ENCODE measurements around the gene SLC31A2. TPM values are rescaled to one million over a fixed set of nuclear protein-coding genes. Genes with fewer than 3 reads are reported as not detected.
"Not testable (repeated sequence)": the region's sequence is repeated elsewhere in the genome, so short reads cannot be mapped to it uniquely, and the experiment has no call there.

SLC31A2 gene
- total RNA-seq (1 to 10 TPM; 3.4 to 6.1 (median 4.0) TPM), total RNA-seq (3.5 to 20.0 (median 6.8) reads per million in 29 experiments)
- 5.1 TPM for total RNA-seq (2013)

GRCh38 chr9:113150670-113151611, at the start of gene SLC31A2:
TSS of gene SLC31A2 (plus strand) at chr9:113151007. CDS start at chr9:113151075, 68 bp downstream.
- ChIA-PET CTCF (interaction anchor here (0.6 to 1.5 kb wide), 7 partner anchors 25 to 431 kb away, joined by 3 to 7 read pairs (median 3); partner anchors contain the start of genes ALAD (in 1 of the 2), C9orf43 (in 1 of the 2), CDC26 (in 1 of the 2) and FKBP15 (in 1 of the 2)), POLR2A (interaction anchor here (0.5 to 0.7 kb wide), 4 partner anchors 30 to 256 kb away, joined by 3 to 4 read pairs (median 3); partner anchors contain the start of genes FKBP15 (in 1 of the 2) and SLC31A1 (in 1 of the 2))
- Histone ChIP-seq H3K27ac (ENCODE audit: low read length) (peak within 1 kb of the TSS; percentile 54), H3K4me1 (ENCODE audit: control insufficient read depth in 1 of 2, extremely low read depth in 1 of 2, insufficient read depth in 2 of 2, low read length in 2 of 2) (peaks cover 6 to 20% of the 10 kb centered on the region in 2 experiments), H3K4me3 (ENCODE audit: control insufficient read depth in 1 of 2, extremely low read depth in 1 of 2, low read length in 1 of 2) (peak within 1 kb of the TSS; percentile 88 to 92), H3K27me3 (replicated peaks in 1 of 2; ENCODE audit: control insufficient read depth in 2 of 2, extremely low read depth in 1 of 2, insufficient read depth in 2 of 2, low read length in 1 of 2) (peaks cover 2 to 6% of the 10 kb centered on the region in 2 experiments), H3K9me3 (no peaks in the 10 kb centered on the region), H3K36me3 (ENCODE audit: control insufficient read depth in 2 of 2, extremely low read depth in 1 of 2, insufficient read depth in 1 of 2, low read length in 1 of 2) (no peaks in the 10 kb centered on the region)
- H3K27ac Mint-ChIP-seq = peak within 1 kb of the TSS in 1 of 2 donors; percentile 83
- DNase-seq = peak; percentile 63 to 90 (median 78)
- peak; percentile 96 to 97 (median 97) for ATAC-seq (replicated peaks in 1 of 4)
- H3K36me3 Mint-ChIP-seq = no peaks in the 10 kb centered on the region
- peak within 1 kb of the TSS; percentile 76 to 82 (median 78) for H3K4me3 Mint-ChIP-seq
- peaks cover 2% of the 10 kb centered on the region in 2 donors for H3K27me3 Mint-ChIP-seq
- H3K9me3 Mint-ChIP-seq = no peaks in the 10 kb centered on the region
- 0% methylated on average over 84 of the region's 87 CpGs for WGBS (ENCODE audit: insufficient coverage)
- peaks cover 23 to 40% (median 35%) of the 10 kb centered on the region in 3 donors for H3K4me1 Mint-ChIP-seq

DNA sequence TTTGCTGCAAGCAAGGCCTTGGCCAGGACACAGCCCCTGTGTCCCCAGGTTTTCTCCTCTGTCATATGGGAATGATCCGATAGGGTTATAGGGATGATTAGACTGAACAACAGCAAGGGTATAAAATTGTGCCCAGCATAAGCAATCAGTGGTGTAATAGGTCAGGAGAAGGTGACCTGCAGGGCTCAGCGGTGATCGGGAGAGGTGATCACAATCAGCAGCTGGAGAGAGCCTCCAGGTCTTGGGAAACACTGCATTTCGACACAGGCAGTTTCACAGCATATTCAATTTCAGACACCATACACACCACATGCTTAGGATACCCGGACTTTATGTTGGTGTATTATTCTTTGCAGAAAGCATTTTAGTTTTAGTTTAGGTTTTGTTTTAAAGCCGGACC, 45.5 kb upstream of the SLC31A2 start:
- H3K36me3 ChIP-seq (ENCODE audit: control insufficient read depth in 2 of 2, extremely low read depth in 1 of 2, insufficient read depth in 1 of 2, low read length in 1 of 2); H3K4me3 ChIP-seq (ENCODE audit: control insufficient read depth in 1 of 2, extremely low read depth in 1 of 2, low read length in 1 of 2); H3K27ac Mint-ChIP-seq; POLR2A ChIA-PET; ATAC-seq (replicated peaks in 1 of 4); H3K27me3 ChIP-seq (replicated peaks in 1 of 2; ENCODE audit: control insufficient read depth in 2 of 2, extremely low read depth in 1 of 2, insufficient read depth in 2 of 2, low read length in 1 of 2); H3K4me1 Mint-ChIP-seq; H3K4me1 ChIP-seq (ENCODE audit: control insufficient read depth in 1 of 2, extremely low read depth in 1 of 2, insufficient read depth in 2 of 2, low read length in 2 of 2); H3K9me3 Mint-ChIP-seq; DNase-seq; H3K27me3 Mint-ChIP-seq; H3K27ac ChIP-seq (ENCODE audit: low read length); H3K9me3 ChIP-seq; H3K4me3 Mint-ChIP-seq; H3K36me3 Mint-ChIP-seq; CTCF ChIA-PET: not testable (repeated sequence)
- no CpG with 5 or more reads among the region's 6 CpGs for WGBS (ENCODE audit: insufficient coverage)

GRCh38 chr9:113111065-113111951, 39.5 kb upstream of the SLC31A2 start:
- H3K4me3 Mint-ChIP-seq; H3K27me3 ChIP-seq (replicated peaks in 1 of 2; ENCODE audit: control insufficient read depth in 2 of 2, extremely low read depth in 1 of 2, insufficient read depth in 2 of 2, low read length in 1 of 2); H3K27ac ChIP-seq (ENCODE audit: low read length); H3K9me3 Mint-ChIP-seq; H3K27me3 Mint-ChIP-seq; H3K27ac Mint-ChIP-seq; H3K4me1 Mint-ChIP-seq; H3K4me3 ChIP-seq (ENCODE audit: control insufficient read depth in 1 of 2, extremely low read depth in 1 of 2, low read length in 1 of 2); H3K36me3 Mint-ChIP-seq; H3K4me1 ChIP-seq (ENCODE audit: control insufficient read depth in 1 of 2, extremely low read depth in 1 of 2, insufficient read depth in 2 of 2, low read length in 2 of 2); H3K9me3 ChIP-seq; H3K36me3 ChIP-seq (ENCODE audit: control insufficient read depth in 2 of 2, extremely low read depth in 1 of 2, insufficient read depth in 1 of 2, low read length in 1 of 2); POLR2A ChIA-PET: not testable (repeated sequence)
- ATAC-seq (replicated peaks in 1 of 4) (peak; percentile 68 to 79 (median 75)), DNase-seq (peak in 4 of 35 experiments; percentile 0 to 19 (median 6))
- 40% methylated on average over 1 of the region's 56 CpGs for WGBS (ENCODE audit: insufficient coverage)
- CTCF ChIA-PET = interaction anchor here (0.6 to 0.7 kb wide), 3 partner anchors 20 to 318 kb away, joined by 3 read pairs; no protein-coding TSS in a partner anchor

GRCh38 chr9:113112706-113113510, 37.9 kb upstream of the SLC31A2 start:
- H3K4me3 Mint-ChIP-seq; H3K4me1 Mint-ChIP-seq; H3K36me3 ChIP-seq (ENCODE audit: control insufficient read depth in 2 of 2, extremely low read depth in 1 of 2, insufficient read depth in 1 of 2, low read length in 1 of 2); H3K36me3 Mint-ChIP-seq; H3K9me3 Mint-ChIP-seq; H3K4me1 ChIP-seq (ENCODE audit: control insufficient read depth in 1 of 2, extremely low read depth in 1 of 2, insufficient read depth in 2 of 2, low read length in 2 of 2); POLR2A ChIA-PET; H3K27ac Mint-ChIP-seq; H3K4me3 ChIP-seq (ENCODE audit: control insufficient read depth in 1 of 2, extremely low read depth in 1 of 2, low read length in 1 of 2); H3K27me3 ChIP-seq (replicated peaks in 1 of 2; ENCODE audit: control insufficient read depth in 2 of 2, extremely low read depth in 1 of 2, insufficient read depth in 2 of 2, low read length in 1 of 2); H3K27ac ChIP-seq (ENCODE audit: low read length); H3K27me3 Mint-ChIP-seq; H3K9me3 ChIP-seq: not testable (repeated sequence)
- DNase-seq (peak in 3 of 35 experiments; percentile 5 to 23 (median 10)), ATAC-seq (replicated peaks in 1 of 4) (peak; percentile 66 to 81 (median 76))
- no CpG with 5 or more reads among the region's 54 CpGs for WGBS (ENCODE audit: insufficient coverage)
- CTCF ChIA-PET = interaction anchor here (0.6 to 1.2 kb wide), 4 partner anchors 10 to 1441 kb away, joined by 3 to 4 read pairs (median 3); partner anchors contain the start of gene SLC31A2 (in 1 of the 2)

GRCh38 chr9:113118829-113119228, 32.0 kb upstream of the SLC31A2 start:
- H3K36me3 ChIP-seq (ENCODE audit: control insufficient read depth in 2 of 2, extremely low read depth in 1 of 2, insufficient read depth in 1 of 2, low read length in 1 of 2); H3K36me3 Mint-ChIP-seq; H3K9me3 Mint-ChIP-seq; ATAC-seq (replicated peaks in 1 of 4); H3K4me3 Mint-ChIP-seq; CTCF ChIA-PET; H3K9me3 ChIP-seq; H3K27me3 Mint-ChIP-seq; H3K4me3 ChIP-seq (ENCODE audit: control insufficient read depth in 1 of 2, extremely low read depth in 1 of 2, low read length in 1 of 2); H3K27ac Mint-ChIP-seq; H3K27me3 ChIP-seq (replicated peaks in 1 of 2; ENCODE audit: control insufficient read depth in 2 of 2, extremely low read depth in 1 of 2, insufficient read depth in 2 of 2, low read length in 1 of 2); POLR2A ChIA-PET; H3K4me1 Mint-ChIP-seq; H3K4me1 ChIP-seq (ENCODE audit: control insufficient read depth in 1 of 2, extremely low read depth in 1 of 2, insufficient read depth in 2 of 2, low read length in 2 of 2); DNase-seq; H3K27ac ChIP-seq (ENCODE audit: low read length): not testable (repeated sequence)
- WGBS (ENCODE audit: insufficient coverage) = no CpG with 5 or more reads among the region's 6 CpGs

Data from T-cell (primary cell).